Stimulated activated CD8-positive, alpha-beta memory T cell treated with anti-CD3 and anti-CD28 coated beads, Interleukin-7, amount 100 ng/mL, for 1 hour (primary cell): Measurements from ENCODE around the gene PREX1.

Experiments
- DNase-seq, 2 donors: peaks; one replicate each; pipeline ENCODE4 v3.0.0-alpha.2; 2020; ENCODE audit warnings: low read depth in 2 of 2

Gene PREX1

GRCh38 chr20:48736231-48736630, 91.6 kb downstream of the PREX1 start:
- DNase-seq: no peak

GRCh38 chr20:48735112-48735511, 92.7 kb downstream of the PREX1 start:
- no peak for DNase-seq

GRCh38 chr20:48734104-48734749, 93.6 kb downstream of the PREX1 start:
- no peak for DNase-seq

GRCh38 chr20:48733296-48733790, 94.5 kb downstream of the PREX1 start:
- no peak for DNase-seq

GRCh38 chr20:48732081-48732829, 95.5 kb downstream of the PREX1 start:
- DNase-seq: no peak

- DNase-seq: no peak
These were observed 96.3 kb downstream of the PREX1 start for GRCh38 chr20:48731536-48731935.

GRCh38 chr20:48730977-48731376, 96.8 kb downstream of the PREX1 start:
- DNase-seq: no peak

- no peak for DNase-seq
These were observed 98.3 kb downstream of the PREX1 start for GRCh38 chr20:48729538-48729937.

- DNase-seq: no peak
These were observed 99.6 kb downstream of the PREX1 start for GRCh38 chr20:48728042-48728825.

- DNase-seq: no peak
These were observed 100.6 kb downstream of the PREX1 start for GRCh38 chr20:48727226-48727625.

- no peak for DNase-seq
These were observed 102.2 kb downstream of the PREX1 start for GRCh38 chr20:48725555-48725991.

- DNase-seq: no peak
These were observed 102.8 kb downstream of the PREX1 start for GRCh38 chr20:48724891-48725554.

- DNase-seq: no peak
These were observed 103.4 kb downstream of the PREX1 start for GRCh38 chr20:48724382-48724781.

- DNase-seq: no peak
These were observed 104.2 kb downstream of the PREX1 start for GRCh38 chr20:48723308-48724264.

GRCh38 chr20:48722737-48723191, 105.0 kb downstream of the PREX1 start:
- no peak for DNase-seq

- DNase-seq: no peak
These were observed 105.6 kb downstream of the PREX1 start for GRCh38 chr20:48722002-48722731.

- DNase-seq: no peak
These were observed 106.3 kb downstream of the PREX1 start for GRCh38 chr20:48721324-48722001.

GRCh38 chr20:48720256-48720985, 107.4 kb downstream of the PREX1 start:
- no peak for DNase-seq
